Measurements from ENCODE around the gene KRTAP10-6.

DNA sequence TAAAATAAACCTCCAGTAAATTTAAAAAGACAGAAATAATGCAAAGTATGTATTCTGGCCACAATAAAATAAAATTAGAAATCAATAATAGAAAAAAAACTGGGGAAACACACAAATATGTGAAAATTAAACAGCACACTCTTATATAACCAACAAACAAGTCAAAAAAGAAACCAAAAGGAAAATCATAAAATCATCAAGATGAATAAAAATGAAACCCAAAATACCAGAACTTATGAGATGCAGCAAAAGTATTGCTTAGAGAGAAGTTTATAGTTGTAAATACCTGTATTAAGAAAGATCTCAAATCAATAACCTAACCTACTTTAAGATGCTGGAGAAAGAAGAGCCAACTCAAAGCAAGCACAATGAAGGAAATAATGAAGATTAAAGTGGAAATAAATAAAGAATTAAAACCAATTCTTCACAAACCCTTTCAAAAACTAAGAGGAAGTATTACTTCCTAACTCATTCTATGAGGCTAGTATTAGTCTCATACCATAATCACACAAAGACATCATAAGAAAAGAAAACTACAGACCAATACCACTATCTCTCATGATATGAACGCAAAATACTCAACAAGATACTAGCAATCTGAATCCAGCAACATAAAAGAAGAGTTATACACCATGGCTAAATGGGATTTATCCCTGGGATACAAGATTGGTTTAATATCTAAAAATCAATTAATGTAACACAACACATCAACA is 27.3 kb downstream of the KRTAP10-6 start:
- TF ChIP-seq, protein P1, sequence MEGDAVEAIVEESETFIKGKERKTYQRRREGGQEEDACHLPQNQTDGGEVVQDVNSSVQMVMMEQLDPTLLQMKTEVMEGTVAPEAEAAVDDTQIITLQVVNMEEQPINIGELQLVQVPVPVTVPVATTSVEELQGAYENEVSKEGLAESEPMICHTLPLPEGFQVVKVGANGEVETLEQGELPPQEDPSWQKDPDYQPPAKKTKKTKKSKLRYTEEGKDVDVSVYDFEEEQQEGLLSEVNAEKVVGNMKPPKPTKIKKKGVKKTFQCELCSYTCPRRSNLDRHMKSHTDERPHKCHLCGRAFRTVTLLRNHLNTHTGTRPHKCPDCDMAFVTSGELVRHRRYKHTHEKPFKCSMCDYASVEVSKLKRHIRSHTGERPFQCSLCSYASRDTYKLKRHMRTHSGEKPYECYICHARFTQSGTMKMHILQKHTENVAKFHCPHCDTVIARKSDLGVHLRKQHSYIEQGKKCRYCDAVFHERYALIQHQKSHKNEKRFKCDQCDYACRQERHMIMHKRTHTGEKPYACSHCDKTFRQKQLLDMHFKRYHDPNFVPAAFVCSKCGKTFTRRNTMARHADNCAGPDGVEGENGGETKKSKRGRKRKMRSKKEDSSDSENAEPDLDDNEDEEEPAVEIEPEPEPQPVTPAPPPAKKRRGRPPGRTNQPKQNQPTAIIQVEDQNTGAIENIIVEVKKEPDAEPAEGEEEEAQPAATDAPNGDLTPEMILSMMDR (IDR thresholded peaks at IDR 0.05; ENCODE audit: insufficient read depth, low read length, poor library complexity, severe bottlenecking): no peak
- no peak for TF ChIP-seq EZH2phosphoT487 (conservative IDR thresholded peaks at IDR 0.05; ENCODE audit: low read length)
